Lower leg skin (tissue), 4 donors: ENCODE results near the gene EIF6. TPM values are rescaled to one million over a fixed set of nuclear protein-coding genes. Genes with fewer than 3 reads are reported as not detected.
"Not testable (repeated sequence)": the region's sequence is repeated elsewhere in the genome, so short reads cannot be mapped to it uniquely, and the experiment has no call there.

Source experiments
- DNase-seq, 2 donors: peaks; one replicate each; pipeline ENCODE4 v3.0.0-alpha.2; 2019; ENCODE audit warnings: low spot score in 2 of 2
- H3K4me3 ChIP-seq: fragments of 200-600 bp; sonication (generic); 2 replicates; pipeline ENCODE4 v1.5.1; 2017; ENCODE audit warnings: mild to moderate bottlenecking, low read depth; ENCODE audit not compliant: poor library complexity, severe bottlenecking
- POLR2A ChIP-seq, 2 donors: fragments of 450-650 bp; IDR thresholded peaks; one replicate each; pipeline ENCODE4 v1.6.1; 2016 to 2017; ENCODE audit warnings: antibody characterized with exemption in 2 of 2, mild to moderate bottlenecking in 1 of 2, moderate library complexity in 1 of 2
- WGBS, 2 donors: methylation state at CpG; one replicate each; pipeline ENCODE4 v1.1.5; 2018; 5-methylcytosine and 5-hydroxymethylcytosine counted together
- intact Hi-C: fragments of 100-400 bp; cut with DNase I; formaldehyde crosslinking; loops from one replicate; pipeline ENCODE4 v1.15.0; 2023; ENCODE audit warnings: low total_unique reads
- total RNA-seq, 4 donors: library from RNA; depleted of rRNA; stranded (reverse); fragments of >200 nt; gene quantifications; one replicate each; pipeline ENCODE4 v1.1.0, GENCODE V29; 2016
- TF ChIP-seq, protein P1 (sequence below), 3 donors: fragments of 450-650 bp; IDR thresholded peaks; one replicate each; pipeline ENCODE4 v1.5.1; 2016; ENCODE audit warnings: antibody characterized with exemption in 3 of 3, mild to moderate bottlenecking in 3 of 3, moderate library complexity in 2 of 3

EIF6 gene
- total RNA-seq, 4 donors from 2014 or later: 148 to 240 (median 177) TPM

DNA sequence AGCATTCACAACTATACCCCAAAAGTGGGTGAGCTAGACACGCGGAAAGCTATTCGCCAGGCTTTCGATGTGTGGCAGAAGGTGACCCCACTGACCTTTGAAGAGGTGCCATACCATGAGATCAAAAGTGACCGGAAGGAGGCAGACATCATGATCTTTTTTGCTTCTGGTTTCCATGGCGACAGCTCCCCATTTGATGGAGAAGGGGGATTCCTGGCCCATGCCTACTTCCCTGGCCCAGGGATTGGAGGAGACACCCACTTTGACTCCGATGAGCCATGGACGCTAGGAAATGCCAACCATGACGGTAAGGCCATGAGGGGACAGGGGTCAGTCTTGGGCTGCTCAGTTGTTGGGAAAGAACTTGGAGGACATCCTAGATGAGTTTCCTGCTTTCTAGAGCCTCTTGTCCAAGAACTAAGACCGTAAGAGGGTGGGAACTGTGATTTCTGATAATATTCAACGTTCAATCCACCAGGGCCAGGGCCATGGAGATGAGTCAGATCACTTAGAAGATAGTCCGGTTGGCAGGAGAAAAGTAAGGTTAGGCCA lies 30.0 kb downstream of the EIF6 start:
- 92 to 94% methylated on average over 12 of the region's 12 CpGs for WGBS, 2 donors
- intact Hi-C loops: no loop called here
- DNase-seq: no peak
- TF ChIP-seq, protein P1, sequence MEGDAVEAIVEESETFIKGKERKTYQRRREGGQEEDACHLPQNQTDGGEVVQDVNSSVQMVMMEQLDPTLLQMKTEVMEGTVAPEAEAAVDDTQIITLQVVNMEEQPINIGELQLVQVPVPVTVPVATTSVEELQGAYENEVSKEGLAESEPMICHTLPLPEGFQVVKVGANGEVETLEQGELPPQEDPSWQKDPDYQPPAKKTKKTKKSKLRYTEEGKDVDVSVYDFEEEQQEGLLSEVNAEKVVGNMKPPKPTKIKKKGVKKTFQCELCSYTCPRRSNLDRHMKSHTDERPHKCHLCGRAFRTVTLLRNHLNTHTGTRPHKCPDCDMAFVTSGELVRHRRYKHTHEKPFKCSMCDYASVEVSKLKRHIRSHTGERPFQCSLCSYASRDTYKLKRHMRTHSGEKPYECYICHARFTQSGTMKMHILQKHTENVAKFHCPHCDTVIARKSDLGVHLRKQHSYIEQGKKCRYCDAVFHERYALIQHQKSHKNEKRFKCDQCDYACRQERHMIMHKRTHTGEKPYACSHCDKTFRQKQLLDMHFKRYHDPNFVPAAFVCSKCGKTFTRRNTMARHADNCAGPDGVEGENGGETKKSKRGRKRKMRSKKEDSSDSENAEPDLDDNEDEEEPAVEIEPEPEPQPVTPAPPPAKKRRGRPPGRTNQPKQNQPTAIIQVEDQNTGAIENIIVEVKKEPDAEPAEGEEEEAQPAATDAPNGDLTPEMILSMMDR (IDR thresholded peaks at IDR 0.05): no peak
- no peak for TF ChIP-seq POLR2A (IDR thresholded peaks at IDR 0.05)
- no peak overlapping the region for H3K4me3 ChIP-seq

DNA sequence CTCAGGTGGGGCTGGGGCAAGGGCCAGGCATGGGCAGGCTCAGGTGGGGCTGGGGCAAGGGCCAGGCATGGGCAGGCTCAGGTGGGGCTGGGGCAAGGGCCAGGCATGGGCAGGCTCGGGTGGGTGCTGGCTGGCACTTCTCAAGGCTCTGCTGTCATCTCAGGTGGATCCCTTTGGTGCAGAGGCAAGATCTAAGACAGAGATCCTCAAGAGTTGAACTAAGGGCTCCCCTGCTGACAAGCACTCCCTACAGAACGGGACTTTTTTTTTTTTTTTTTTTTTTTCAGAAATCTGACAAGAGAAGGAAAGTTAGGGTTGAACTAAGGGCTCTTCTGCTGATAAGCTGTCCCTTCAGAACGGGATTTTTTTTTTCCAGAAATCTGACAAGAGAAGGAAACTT lies 31.6 kb downstream of the EIF6 start:
- WGBS, 2 donors: 60 to 68% methylated on average over 3 of the region's 3 CpGs
- no peak for DNase-seq
- intact Hi-C loops: no loop called here
- no peak overlapping the region for H3K4me3 ChIP-seq
- no peak for TF ChIP-seq POLR2A (IDR thresholded peaks at IDR 0.05)
- TF ChIP-seq, protein P1 (IDR thresholded peaks at IDR 0.05): no peak

DNA sequence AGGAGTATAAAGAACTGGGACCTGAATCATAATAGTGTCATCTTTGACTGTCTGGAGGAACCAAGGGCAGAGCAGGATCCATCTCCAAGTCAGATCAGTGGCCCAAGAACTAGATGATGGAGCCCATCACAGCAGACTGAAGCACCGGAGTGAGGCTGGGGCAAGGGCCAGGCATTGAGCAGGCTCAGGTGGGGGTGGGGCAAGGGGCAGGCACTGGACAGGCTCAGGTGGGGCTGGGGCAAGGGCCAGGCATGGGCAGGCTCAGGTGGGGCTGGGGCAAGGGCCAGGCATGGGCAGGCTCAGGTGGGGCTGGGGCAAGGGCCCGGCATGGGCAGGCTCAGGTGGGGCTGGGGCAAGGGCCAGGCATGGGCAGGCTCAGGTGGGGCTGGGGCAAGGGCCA lies 32.0 kb downstream of the EIF6 start:
- WGBS, 2 donors: 94 to 100% methylated on average over 2 of the region's 2 CpGs
- intact Hi-C loops, DNase-seq, H3K4me3 ChIP-seq: not testable (repeated sequence)

DNA sequence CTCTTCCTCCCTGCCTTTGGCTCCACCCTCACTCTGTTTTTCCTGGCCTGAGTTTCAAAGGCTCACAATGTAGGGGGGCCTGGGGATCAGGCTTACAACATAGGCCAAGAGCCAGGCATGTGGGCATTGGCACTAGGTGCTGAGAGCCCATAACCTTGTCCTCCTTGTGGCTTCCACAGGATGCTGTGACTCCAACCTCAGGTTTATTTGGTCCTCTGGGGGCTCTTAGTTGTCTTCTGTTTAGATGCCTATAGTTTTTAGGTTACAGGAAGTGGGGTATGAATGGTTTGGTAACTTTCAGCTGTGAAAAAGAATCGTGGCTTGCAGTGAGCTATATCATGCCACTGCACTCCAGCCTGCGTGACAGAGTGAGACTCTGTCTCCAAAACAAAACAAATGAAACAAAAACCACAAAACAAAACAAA lies 32.5 kb downstream of the EIF6 start:
- WGBS, 2 donors: 61 to 83% methylated on average over 2 of the region's 2 CpGs
- TF ChIP-seq, protein P1 (IDR thresholded peaks at IDR 0.05): no peak
- TF ChIP-seq POLR2A (IDR thresholded peaks at IDR 0.05): no peak
- no peak for DNase-seq
- H3K4me3 ChIP-seq: no peak overlapping the region
- intact Hi-C loops: no loop called here

DNA sequence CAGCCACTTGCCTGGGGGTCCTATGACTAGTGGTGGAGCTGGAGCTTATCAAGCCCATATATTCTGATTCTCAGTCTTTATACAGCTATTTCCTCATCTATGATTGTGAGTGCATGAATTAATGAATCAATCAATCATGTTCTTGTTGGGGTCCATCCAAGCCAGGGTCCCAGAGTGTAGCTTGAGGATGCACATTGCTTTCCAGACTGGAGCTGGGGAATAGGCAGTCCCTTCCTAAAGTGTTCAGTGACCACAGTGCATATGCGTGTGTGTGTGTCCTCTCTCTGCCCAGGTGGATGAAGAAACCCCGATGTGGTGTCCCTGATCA lies 33.0 kb downstream of the EIF6 start:
- intact Hi-C loops: no loop called here
- WGBS, 2 donors: 92 to 93% methylated on average over 2 of the region's 2 CpGs
- no peak overlapping the region for H3K4me3 ChIP-seq
- no peak for DNase-seq
- TF ChIP-seq, protein P1 (IDR thresholded peaks at IDR 0.05): no peak
- TF ChIP-seq POLR2A (IDR thresholded peaks at IDR 0.05): no peak

DNA sequence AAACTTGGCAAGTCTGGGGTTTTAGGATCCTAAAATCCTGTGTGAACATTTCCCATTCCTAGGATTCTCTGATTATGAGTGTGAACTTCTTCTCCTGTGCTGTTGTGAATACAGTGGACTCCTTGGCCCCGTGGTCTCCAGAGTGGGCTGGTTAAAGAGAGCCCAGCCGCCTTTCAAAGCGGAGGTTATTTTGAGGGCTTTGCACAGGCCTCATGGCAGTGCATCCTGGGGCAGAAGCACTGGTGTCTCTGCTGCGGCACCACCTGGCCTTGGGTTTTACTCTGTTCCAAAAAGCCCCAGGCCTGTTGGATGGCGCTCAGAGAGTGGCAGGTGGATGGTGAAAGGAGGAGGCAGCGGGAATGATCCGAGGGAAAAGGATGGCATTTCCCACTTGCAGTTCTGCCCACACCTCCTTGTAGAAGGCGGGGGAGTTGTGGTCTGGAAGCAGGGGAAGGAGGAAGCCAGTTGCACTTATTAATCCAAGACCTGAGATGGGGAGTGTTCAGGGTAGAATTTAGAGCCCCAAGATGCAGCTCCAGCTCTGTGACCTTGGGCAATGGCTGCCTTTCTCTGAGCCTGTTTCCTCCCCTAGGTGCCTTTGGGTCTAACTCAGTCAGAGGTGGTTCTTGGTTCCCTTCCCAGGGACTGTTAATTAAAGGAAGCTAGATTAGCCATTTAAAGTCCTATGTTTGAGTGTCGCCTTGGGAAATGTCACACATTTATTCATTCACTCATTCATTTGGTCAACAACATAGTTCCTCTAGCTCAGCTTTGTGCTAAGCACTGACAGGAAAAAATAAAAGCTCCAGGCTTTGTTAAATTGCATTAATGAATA lies 35.7 kb downstream of the EIF6 start:
- TF ChIP-seq POLR2A (IDR thresholded peaks at IDR 0.05): no peak
- TF ChIP-seq, protein P1 (IDR thresholded peaks at IDR 0.05): no peak
- WGBS, 2 donors: 66 to 75% methylated on average over 9 of the region's 9 CpGs
- no peak overlapping the region for H3K4me3 ChIP-seq
- intact Hi-C loops: no loop called here
- no peak for DNase-seq
